Mucosa of stomach (tissue), 1 donor: ENCODE measurements around the gene TRAF2.
A peak's percentile ranks its signal among the peaks of the same experiment; 100 is the strongest.

Experiments
- H3K27me3 ChIP-seq: one replicate; pipeline ENCODE4 v1.7.0; 2013; ENCODE audit warnings: mild to moderate bottlenecking, low read length; ENCODE audit not compliant: control insufficient read depth, insufficient read depth
- H3K36me3 ChIP-seq: one replicate; pipeline ENCODE4 v1.7.0; 2013; ENCODE audit warnings: low read length; ENCODE audit not compliant: control insufficient read depth, insufficient read depth
- H3K4me1 ChIP-seq: one replicate; pipeline ENCODE4 v1.7.0; 2013; ENCODE audit warnings: mild to moderate bottlenecking, low read length; ENCODE audit not compliant: control insufficient read depth, insufficient read depth
- H3K4me3 ChIP-seq: one replicate; pipeline ENCODE4 v1.7.0; 2013; ENCODE audit warnings: low read length
- H3K9ac ChIP-seq: one replicate; pipeline ENCODE4 v1.7.0; 2013; ENCODE audit warnings: mild to moderate bottlenecking, low read length, moderate library complexity
- H3K9me3 ChIP-seq: one replicate; pipeline ENCODE4 v1.7.0; 2013; ENCODE audit warnings: mild to moderate bottlenecking, low read length, moderate library complexity; ENCODE audit not compliant: control insufficient read depth
- donor health status: Pancreatic carcinoma.

Gene TRAF2

DNA sequence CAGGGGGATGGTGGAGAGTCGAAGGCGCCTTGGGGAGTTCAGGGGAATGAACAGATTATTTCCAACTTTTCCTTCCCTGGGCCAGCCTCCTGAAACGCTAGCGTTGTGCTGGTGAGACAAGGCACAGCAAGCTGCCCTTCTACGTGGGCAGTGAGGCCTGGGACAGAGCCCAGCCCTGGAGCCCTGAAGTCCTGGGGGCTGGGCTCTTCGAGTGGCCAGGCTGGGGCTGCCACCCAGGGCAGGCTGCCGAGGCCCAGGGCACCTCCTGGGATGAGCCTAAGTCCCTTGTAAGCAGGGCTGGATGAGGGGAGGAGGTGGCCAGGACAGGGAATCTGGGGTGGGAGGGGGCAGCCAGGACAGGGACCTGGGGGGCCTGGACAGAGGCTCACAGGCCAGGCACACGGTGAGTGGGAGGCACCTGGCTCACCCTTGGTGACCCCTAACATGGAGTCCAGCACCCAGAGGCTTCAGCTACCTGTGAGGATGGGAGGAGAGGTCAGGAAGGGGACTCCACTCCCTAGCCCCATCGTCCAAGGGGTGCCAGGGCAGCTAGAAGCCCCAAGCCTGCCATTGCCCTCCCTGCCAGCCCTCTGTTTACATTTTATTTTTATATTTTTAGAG lies 64.5 kb downstream of the TRAF2 start:
- peak overlapping the region; percentile 63 for H3K4me3 ChIP-seq
- no peaks in the 10 kb centered on the region for H3K9me3 ChIP-seq
- no peaks in the 10 kb centered on the region for H3K36me3 ChIP-seq
- peaks cover 27% of the 10 kb centered on the region for H3K4me1 ChIP-seq
- H3K9ac ChIP-seq, result peak overlapping the region; percentile 81
- no peaks in the 10 kb centered on the region for H3K27me3 ChIP-seq

DNA sequence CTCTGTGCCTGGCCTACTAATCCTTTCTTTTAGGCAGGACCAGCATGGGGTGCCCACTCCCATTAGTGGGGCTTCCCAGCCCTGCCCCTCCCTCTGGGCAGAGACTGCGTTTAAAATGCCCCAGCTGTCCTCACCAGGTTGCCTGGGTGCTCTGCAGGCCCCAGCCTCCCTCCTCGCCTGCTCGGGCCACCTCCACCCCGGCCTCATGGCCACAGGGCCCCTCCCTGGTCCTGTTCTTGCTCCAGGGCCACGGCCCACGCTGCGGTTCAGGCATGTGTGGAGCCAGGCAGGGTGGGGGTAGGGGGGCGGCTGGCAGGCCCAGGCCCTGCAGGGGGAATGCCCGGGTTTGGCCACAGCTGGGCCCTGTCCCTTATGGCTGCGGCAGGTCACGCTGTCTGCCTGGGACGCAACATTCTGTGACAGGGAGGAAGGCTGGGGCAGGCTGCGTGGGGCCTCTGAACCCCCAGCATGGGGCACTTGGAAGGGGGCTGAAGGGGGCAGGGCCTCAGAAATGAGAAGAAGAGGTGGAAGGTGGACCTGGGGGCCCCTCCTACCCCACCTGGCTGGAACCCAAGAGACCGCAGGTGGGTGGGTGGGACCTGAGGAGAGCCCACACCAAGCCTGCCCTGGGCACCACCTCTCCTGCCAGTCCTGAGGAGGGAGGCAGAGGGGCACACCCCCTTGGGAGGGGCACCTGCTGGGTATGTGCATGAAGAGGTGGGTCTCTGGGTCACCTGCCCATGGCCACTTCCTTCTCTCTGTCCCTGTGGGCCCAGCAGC lies 65.4 kb downstream of the TRAF2 start, which contains the start of gene LCN12:
Gene LCN12, plus strand, starts transcription at position 733 of the 780 bp plus-strand sequence. CDS start 55 bp downstream, outside the sequence.
- peaks cover 27% of the 10 kb centered on the region for H3K4me1 ChIP-seq
- no peak within 1 kb of the TSS for H3K4me3 ChIP-seq
- H3K27me3 ChIP-seq, result no peaks in the 10 kb centered on the region
- H3K36me3 ChIP-seq, result no peaks in the 10 kb centered on the region
- H3K9me3 ChIP-seq, result no peaks in the 10 kb centered on the region
- no peak within 1 kb of the TSS for H3K9ac ChIP-seq

DNA sequence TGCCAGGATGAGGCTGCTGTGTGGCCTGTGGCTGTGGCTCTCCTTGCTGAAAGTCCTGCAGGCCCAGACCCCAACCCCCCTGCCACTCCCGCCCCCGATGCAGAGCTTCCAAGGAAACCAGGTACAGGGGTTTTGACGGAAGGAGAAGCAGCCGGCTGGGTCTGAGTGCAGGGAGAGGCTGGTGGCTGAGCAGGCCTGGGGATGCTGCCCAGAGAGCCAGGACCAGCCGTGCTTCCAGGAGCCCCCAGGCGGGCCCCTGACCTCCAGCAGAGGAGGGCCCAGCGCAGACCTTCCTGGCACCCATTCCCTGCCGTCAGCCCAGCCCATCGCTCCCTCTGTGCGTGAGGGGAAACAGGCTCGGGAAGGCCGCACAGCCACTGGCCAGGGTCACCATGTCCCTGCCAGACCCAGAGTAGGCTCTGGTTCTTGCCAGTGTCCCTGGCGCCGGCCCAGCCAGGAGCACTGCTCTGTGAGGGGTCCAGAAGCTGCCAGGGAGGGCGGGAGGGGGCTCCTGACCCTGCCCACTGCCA lies 66.1 kb downstream of the TRAF2 start:
- Histone ChIP-seq H3K27me3 (no peaks in the 10 kb centered on the region), H3K4me1 (peaks cover 27% of the 10 kb centered on the region), H3K36me3 (no peaks in the 10 kb centered on the region), H3K4me3 (no peak overlapping the region), H3K9ac (no peak overlapping the region), H3K9me3 (no peaks in the 10 kb centered on the region)

DNA sequence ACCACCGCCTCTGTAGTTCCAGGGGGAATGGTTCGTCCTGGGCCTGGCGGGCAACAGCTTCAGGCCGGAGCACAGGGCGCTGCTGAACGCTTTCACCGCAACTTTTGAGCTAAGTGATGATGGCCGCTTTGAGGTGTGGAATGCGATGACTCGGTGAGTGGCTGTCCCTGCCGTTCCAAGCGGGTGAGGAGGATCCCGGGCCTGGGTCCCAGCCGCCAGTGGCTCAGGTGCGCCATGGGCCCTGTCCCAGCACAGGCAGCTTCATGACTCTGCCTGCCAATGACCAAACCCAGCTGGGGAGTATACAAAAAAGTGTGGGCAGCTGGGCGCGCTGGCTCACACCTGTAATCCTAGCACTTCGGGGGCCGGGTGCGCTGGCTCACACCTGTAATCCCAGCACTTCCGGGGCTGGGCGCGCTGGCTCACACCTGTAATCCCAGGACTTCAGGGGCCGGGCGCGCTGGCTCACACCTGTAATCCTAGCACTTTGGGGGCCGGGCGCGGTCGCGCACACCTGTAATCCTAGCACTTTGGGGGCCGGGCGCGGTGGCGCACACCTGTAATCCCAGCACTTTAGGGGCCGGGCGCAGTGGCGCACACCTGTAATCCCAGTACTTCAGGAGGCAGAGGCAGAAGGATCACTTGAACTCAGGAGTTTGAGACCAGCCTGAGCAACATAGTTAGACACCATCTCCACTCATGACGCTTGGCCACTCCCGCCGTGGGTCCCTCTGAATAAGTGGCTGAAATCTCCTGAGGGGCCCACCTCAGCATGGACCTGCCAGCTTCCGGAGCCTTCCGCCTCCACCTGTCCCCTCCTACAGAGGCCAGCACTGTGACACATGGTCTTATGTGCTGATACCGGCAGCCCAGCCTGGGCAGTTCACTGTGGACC lies 66.8 kb downstream of the TRAF2 start:
- peaks cover 21% of the 10 kb centered on the region for H3K4me1 ChIP-seq
- no peak overlapping the region for H3K9ac ChIP-seq
- H3K36me3 ChIP-seq, result no peaks in the 10 kb centered on the region
- H3K4me3 ChIP-seq, result no peak overlapping the region
- H3K27me3 ChIP-seq, result no peaks in the 10 kb centered on the region
- no peaks in the 10 kb centered on the region for H3K9me3 ChIP-seq

DNA sequence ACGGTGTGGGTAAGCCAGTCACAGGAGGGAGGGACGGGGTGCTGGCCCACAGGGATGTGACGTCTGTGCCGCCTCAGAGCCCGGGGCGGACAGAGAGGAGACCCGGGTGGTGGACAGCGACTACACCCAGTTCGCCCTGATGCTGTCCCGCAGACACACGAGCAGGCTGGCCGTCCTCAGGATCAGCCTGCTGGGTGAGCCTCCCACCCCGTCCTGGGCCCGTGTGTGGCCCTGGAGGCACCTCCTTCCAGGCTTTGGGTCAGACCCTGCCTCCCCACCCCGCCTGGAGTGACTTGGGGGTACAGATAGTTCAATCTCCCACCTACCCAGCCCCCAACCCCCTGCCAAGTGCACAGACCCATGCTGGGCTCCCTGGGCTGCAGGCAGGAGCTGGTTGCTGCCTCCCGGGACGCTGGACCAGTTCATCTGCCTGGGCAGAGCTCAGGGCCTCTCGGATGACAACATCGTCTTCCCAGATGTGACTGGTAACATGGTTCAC lies 67.5 kb downstream of the TRAF2 start:
- no peaks in the 10 kb centered on the region for H3K27me3 ChIP-seq
- H3K4me1 ChIP-seq, result peaks cover 18% of the 10 kb centered on the region
- no peaks in the 10 kb centered on the region for H3K9me3 ChIP-seq
- H3K9ac ChIP-seq, result no peak overlapping the region
- H3K36me3 ChIP-seq, result no peaks in the 10 kb centered on the region
- H3K4me3 ChIP-seq, result no peak overlapping the region

DNA sequence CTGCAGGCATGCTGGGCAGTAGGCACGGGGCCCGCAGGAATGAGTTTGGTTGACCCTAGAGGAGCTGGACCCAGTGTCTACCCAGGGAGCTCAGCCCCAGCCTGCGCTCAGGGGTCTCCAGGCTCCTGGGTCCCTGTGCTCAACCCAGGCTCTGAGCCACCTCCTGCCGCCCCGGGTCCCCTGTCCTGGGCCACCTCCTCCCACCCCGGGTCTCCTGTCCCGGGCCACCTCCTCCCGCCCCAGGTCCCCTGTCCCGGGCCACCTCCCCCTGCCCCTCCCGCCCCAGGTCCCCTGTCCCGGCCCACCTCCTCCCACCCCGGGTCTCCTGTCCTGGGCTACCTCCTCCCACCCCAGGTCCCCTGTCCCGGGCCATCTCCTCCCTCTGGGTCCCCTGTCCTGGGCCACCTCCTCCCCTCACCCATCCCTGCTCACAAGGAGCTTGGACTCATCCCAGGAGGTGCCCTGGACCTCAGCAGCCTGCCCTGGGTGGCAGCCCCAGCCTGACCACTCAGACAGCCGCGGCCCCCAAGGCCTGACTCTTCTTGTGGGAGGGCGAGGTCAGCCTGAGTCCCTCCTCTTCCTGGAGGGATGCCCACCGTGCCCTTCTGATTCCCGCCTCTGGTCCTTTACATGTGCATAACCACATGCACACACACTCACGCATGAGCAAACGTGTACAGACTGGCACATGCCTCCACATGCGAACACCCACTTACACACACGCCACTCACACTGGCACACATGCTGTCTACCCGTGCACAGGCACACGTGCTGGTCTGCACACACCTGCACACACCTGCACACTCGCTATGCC lies 68.2 kb downstream of the TRAF2 start:
- Histone ChIP-seq H3K36me3 (no peaks in the 10 kb centered on the region), H3K27me3 (no peaks in the 10 kb centered on the region), H3K4me3 (no peak overlapping the region), H3K4me1 (peaks cover 18% of the 10 kb centered on the region), H3K9me3 (no peaks in the 10 kb centered on the region), H3K9ac (no peak overlapping the region)

DNA sequence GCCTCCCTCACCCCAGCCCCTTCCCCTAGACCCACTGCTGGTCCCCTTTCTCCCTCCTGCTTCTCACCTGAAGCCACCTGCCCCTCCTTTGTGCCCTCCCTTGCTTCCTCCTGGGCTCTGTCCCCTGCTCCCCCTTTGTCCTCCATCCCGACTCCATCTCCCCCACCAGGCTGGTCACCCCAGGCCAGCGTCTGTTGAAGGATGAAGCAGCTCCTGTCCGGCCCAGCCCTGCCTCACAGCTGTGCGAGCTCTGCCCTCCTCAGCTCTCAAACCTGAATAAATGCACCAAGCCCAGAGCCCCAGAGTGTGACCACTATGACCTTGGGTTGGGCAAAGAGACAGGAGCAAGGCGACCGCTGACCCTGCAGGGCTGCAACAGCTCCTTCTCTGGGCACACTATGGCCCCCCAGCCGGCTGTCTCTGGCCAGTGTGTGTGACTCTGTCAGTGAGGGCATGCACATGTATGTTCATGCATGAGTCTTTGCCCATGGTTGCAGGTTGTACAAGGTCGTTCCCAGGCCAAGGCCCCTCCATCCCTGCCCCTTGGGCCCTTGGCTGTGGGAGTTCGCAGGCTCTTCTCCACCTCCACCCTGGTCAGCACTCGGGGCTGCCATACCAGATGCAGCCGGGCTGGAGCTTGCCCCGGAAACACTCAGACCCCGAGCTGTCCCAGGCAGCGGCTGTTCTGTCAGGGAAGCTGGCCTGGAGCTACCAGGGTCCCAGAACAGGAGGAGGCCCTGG lies 69.1 kb downstream of the TRAF2 start:
- Histone ChIP-seq H3K4me3 (no peak overlapping the region), H3K27me3 (no peaks in the 10 kb centered on the region), H3K36me3 (no peaks in the 10 kb centered on the region), H3K9me3 (no peaks in the 10 kb centered on the region), H3K4me1 (peaks cover 13% of the 10 kb centered on the region), H3K9ac (no peak overlapping the region)

DNA sequence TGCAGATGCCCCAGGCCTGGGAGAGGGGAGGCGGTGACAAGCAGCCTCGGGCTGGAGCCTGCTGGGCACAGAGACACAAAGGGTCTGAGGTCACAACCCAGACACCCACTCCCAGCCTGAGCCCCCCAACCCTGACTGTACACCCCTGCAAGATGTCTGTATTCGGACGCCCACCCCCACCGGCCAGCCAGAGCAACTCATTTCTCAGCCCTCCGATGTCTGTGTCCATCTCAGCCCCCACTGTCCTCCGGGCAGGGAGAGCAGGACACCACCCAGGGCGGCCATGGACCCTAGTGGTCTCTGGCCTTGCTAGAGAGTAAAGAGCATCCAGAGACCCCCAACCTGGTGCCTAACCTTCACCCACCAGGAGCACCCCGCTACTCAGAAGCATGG lies 69.6 kb downstream of the TRAF2 start:
- Histone ChIP-seq H3K9me3 (no peaks in the 10 kb centered on the region), H3K36me3 (no peaks in the 10 kb centered on the region), H3K4me1 (peaks cover 8% of the 10 kb centered on the region), H3K9ac (no peak overlapping the region), H3K27me3 (no peaks in the 10 kb centered on the region), H3K4me3 (no peak overlapping the region)

DNA sequence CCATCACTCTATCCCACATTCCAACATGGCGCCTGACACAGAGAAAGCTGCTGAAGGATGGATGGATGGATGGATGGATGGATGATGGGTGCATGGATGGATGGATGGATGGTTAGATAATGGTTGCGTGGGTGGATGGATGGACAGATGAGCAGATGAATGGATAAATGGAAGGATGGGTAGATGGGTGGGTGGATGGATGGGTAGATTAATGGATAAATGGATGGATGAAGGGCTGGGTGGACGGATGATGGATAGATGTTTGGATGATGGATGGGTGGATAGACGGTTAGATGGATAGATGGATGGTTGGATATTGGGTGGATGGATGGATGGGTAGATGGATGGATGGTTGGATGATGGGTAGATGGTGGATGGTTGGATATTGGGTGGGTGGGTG lies 70.3 kb downstream of the TRAF2 start:
- Histone ChIP-seq H3K27me3 (no peaks in the 10 kb centered on the region), H3K9me3 (no peaks in the 10 kb centered on the region), H3K9ac (no peak overlapping the region), H3K4me1 (peaks cover 3% of the 10 kb centered on the region), H3K36me3 (no peaks in the 10 kb centered on the region), H3K4me3 (no peak overlapping the region)

DNA sequence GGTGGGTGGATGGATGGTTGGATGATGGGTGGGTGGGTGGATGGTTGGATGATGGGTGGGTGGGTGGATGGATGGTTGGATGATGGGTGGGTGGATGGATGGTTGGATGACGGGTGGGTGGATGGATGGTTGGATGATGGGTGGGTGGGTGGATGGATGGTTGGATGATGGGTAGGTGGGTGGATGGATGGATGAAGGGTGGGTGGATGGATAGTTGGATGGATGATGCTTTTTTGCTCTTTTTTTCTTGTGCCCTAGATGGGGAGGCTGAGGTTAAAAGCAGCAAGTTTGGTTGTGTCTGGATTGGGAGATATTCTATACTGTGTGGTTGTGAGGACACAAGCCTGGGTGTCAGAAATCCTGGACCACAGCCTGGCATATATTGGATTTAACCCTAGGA lies 71.1 kb downstream of the TRAF2 start:
- no peak overlapping the region for H3K4me3 ChIP-seq
- H3K9ac ChIP-seq, result no peak overlapping the region
- no peaks in the 10 kb centered on the region for H3K4me1 ChIP-seq
- no peaks in the 10 kb centered on the region for H3K27me3 ChIP-seq
- H3K36me3 ChIP-seq, result no peaks in the 10 kb centered on the region
- no peaks in the 10 kb centered on the region for H3K9me3 ChIP-seq

DNA sequence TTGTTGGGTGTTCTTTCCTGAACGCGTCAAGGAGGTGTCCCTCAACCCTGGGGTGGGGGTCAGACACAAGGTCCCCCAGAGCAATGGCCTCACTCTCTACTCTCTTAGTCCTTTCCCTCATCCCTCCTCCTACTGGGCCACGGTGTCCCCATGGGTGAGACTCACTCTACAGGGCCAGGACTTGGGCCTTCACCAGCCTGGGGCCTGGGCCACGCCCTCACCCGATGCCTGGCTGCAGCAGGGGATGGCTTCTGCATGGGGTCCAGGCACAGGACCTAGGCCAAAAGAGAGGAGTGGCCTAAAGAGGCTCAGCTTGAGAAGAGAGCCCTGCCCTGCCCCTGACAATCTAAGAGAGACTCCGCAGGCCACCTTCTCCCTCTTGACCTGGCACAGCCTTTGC lies 71.6 kb downstream of the TRAF2 start:
- Histone ChIP-seq H3K9me3 (no peaks in the 10 kb centered on the region), H3K36me3 (no peaks in the 10 kb centered on the region), H3K4me3 (no peak overlapping the region), H3K4me1 (no peaks in the 10 kb centered on the region), H3K27me3 (no peaks in the 10 kb centered on the region), H3K9ac (no peak overlapping the region)
